ENCODE data around the gene SUGCT.

The SUGCT gene

DNA sequence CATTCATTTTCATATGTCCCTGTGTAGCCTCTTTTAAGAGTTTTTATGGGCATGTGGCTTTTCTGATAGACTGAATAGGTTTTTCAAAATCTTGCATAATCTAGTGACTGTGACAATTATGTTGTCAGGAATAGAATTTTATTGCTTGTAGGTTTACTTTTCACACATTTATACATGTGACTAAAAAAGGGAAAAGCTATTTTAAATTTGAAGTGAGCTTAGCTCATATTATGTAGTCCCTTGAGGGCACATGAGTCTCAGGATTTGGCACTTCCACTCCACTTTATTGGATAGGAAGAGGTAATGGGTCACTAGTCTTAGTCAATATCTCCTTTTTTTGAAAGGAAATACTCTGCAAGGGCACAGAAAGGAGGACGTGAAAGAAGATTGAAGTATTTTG is 247.3 kb downstream of the SUGCT start:
- H3K14ac ChIP-seq (ENCODE audit: low read length) = no peak overlapping the region

DNA sequence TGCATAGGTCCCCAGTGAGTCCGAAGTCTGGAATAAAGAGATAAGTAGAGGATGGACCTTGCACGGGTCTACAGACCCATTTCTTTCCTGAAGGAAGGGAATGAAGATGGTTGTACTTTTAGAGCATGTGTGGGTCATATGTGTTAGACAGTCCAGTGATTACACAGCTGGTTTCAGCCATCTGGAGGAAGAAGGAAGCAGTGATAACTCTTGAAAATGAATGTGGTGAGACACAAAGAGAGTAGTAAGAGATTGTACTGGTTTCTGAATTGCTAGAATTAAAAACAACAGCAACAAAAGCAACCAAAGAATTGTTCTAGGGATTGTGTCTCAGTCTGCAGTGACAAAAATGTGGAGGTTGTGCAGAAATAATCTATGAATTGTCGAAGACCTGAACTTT is 258.9 kb downstream of the SUGCT start:
- Histone ChIP-seq H3K18ac (ENCODE audit: low read length) (no peak overlapping the region), H2AK5ac (ENCODE audit: low read length) (no peak overlapping the region), H3K14ac (ENCODE audit: low read length) (no peak overlapping the region), H3K9me3 (ENCODE audit: insufficient read depth, low read depth, low read length) (no peaks in the 10 kb centered on the region), H3K27me3 (ENCODE audit: insufficient read depth, low read length) (no peaks in the 10 kb centered on the region), H2BK120ac (ENCODE audit: insufficient read depth, low read length, poor library complexity) (no peak overlapping the region), H2BK12ac (ENCODE audit: low read length) (no peak overlapping the region), H3K27ac (ENCODE audit: low read depth, low read length) (no peak overlapping the region), H2AFZ (ENCODE audit: insufficient read depth, low read length, poor library complexity) (no peak overlapping the region), H4K8ac (ENCODE audit: low read depth, low read length) (no peak overlapping the region), H3K4me2 (ENCODE audit: low read length) (no peak overlapping the region), H3K4ac (ENCODE audit: low read depth, low read length) (no peak overlapping the region), H3K4me3 (ENCODE audit: low read depth, low read length) (no peak overlapping the region), H3K79me1 (ENCODE audit: low read length) (no peaks in the 10 kb centered on the region), H3K4me1 (ENCODE audit: control insufficient read depth in 1 of 2, insufficient read depth in 2 of 2, low read length in 2 of 2) (no peaks in the 10 kb centered on the region), H3K9ac (ENCODE audit: low read length) (no peak overlapping the region), H3K23ac (ENCODE audit: low read length) (no peak overlapping the region), H4K12ac (ENCODE audit: low read depth, low read length) (no peak overlapping the region), H3K79me2 (ENCODE audit: control insufficient read depth, insufficient read depth, low read length, poor library complexity) (no peaks in the 10 kb centered on the region), H2BK5ac (ENCODE audit: low read depth, low read length, poor library complexity) (no peak overlapping the region), H3K36me3 (ENCODE audit: control insufficient read depth in 1 of 2, insufficient read depth in 2 of 2, low read length in 2 of 2) (no peaks in the 10 kb centered on the region), H4K91ac (ENCODE audit: low read depth, low read length) (no peak overlapping the region)
- no peak for DNase-seq
- no CpG with 5 or more reads among the region's 3 CpGs for WGBS (ENCODE audit: extremely low coverage, insufficient coverage, insufficient read length)

More for the DNA sequence above, 247.3 kb downstream of the SUGCT start:
- no peaks in the 10 kb centered on the region for H3K79me1 ChIP-seq (ENCODE audit: low read length)
- H2BK120ac ChIP-seq (ENCODE audit: insufficient read depth, low read length, poor library complexity) = no peak overlapping the region
- H4K8ac ChIP-seq (ENCODE audit: low read depth, low read length) = no peak overlapping the region
- no peaks in the 10 kb centered on the region for H3K36me3 ChIP-seq (ENCODE audit: control insufficient read depth in 1 of 2, insufficient read depth in 2 of 2, low read length in 2 of 2)
- no peak overlapping the region for H2BK12ac ChIP-seq (ENCODE audit: low read length)
- no peaks in the 10 kb centered on the region for H3K4me1 ChIP-seq (ENCODE audit: control insufficient read depth in 1 of 2, insufficient read depth in 2 of 2, low read length in 2 of 2)
- DNase-seq = no peak
- H3K4me3 ChIP-seq (ENCODE audit: low read depth, low read length) = no peak overlapping the region
- H3K27me3 ChIP-seq (ENCODE audit: insufficient read depth, low read length) = no peaks in the 10 kb centered on the region
- no peak overlapping the region for H4K12ac ChIP-seq (ENCODE audit: low read depth, low read length)
- no peak overlapping the region for H3K4ac ChIP-seq (ENCODE audit: low read depth, low read length)
- H4K91ac ChIP-seq (ENCODE audit: low read depth, low read length) = no peak overlapping the region
- no peak overlapping the region for H2AK5ac ChIP-seq (ENCODE audit: low read length)
- H3K9me3 ChIP-seq (ENCODE audit: insufficient read depth, low read depth, low read length) = no peaks in the 10 kb centered on the region
- H2AFZ ChIP-seq (ENCODE audit: insufficient read depth, low read length, poor library complexity) = no peak overlapping the region
- H3K9ac ChIP-seq (ENCODE audit: low read length) = no peak overlapping the region
- no peak overlapping the region for H3K4me2 ChIP-seq (ENCODE audit: low read length)
- WGBS (ENCODE audit: extremely low coverage, insufficient coverage, insufficient read length) = no CpG with 5 or more reads among the region's 1 CpG
- H3K27ac ChIP-seq (ENCODE audit: low read depth, low read length) = no peak overlapping the region
- no peaks in the 10 kb centered on the region for H3K79me2 ChIP-seq (ENCODE audit: control insufficient read depth, insufficient read depth, low read length, poor library complexity)
- H3K18ac ChIP-seq (ENCODE audit: low read length) = no peak overlapping the region
- no peak overlapping the region for H3K23ac ChIP-seq (ENCODE audit: low read length)
- H2BK5ac ChIP-seq (ENCODE audit: low read depth, low read length, poor library complexity) = no peak overlapping the region

DNA sequence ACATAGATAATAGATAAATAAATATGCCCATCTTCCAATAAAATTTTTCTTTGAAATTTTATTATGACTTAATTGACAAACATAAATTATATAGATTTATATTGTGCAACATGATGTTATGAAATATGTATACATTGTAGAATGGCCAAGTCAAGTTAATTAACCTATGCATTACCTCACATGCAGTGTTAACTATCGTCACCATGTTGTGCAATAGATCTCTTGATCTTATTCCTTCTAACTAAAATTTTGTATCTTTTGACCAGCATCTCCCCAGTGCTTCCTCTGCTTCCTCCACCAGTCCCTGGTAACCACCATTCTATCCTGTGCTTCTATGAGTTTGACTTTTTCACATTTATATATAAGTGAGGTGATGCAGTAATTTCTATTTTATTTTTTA is 259.6 kb downstream of the SUGCT start:
- no peaks in the 10 kb centered on the region for H3K9me3 ChIP-seq (ENCODE audit: insufficient read depth, low read depth, low read length)
- H3K14ac ChIP-seq (ENCODE audit: low read length) = no peak overlapping the region
- H4K12ac ChIP-seq (ENCODE audit: low read depth, low read length) = no peak overlapping the region
- H3K9ac ChIP-seq (ENCODE audit: low read length) = no peak overlapping the region
- no peaks in the 10 kb centered on the region for H3K79me2 ChIP-seq (ENCODE audit: control insufficient read depth, insufficient read depth, low read length, poor library complexity)
- WGBS (ENCODE audit: extremely low coverage, insufficient coverage, insufficient read length) = no CpG with 5 or more reads among the region's 1 CpG
- no peak overlapping the region for H3K18ac ChIP-seq (ENCODE audit: low read length)
- no peak overlapping the region for H3K4me3 ChIP-seq (ENCODE audit: low read depth, low read length)
- no peak overlapping the region for H2AFZ ChIP-seq (ENCODE audit: insufficient read depth, low read length, poor library complexity)
- no peak overlapping the region for H2AK5ac ChIP-seq (ENCODE audit: low read length)
- H3K27ac ChIP-seq (ENCODE audit: low read depth, low read length) = no peak overlapping the region
- no peak overlapping the region for H4K8ac ChIP-seq (ENCODE audit: low read depth, low read length)
- no peak overlapping the region for H3K4ac ChIP-seq (ENCODE audit: low read depth, low read length)
- H3K4me1 ChIP-seq (ENCODE audit: control insufficient read depth in 1 of 2, insufficient read depth in 2 of 2, low read length in 2 of 2) = no peaks in the 10 kb centered on the region
- H2BK5ac ChIP-seq (ENCODE audit: low read depth, low read length, poor library complexity) = no peak overlapping the region
- H2BK12ac ChIP-seq (ENCODE audit: low read length) = no peak overlapping the region
- H4K91ac ChIP-seq (ENCODE audit: low read depth, low read length) = no peak overlapping the region
- no peaks in the 10 kb centered on the region for H3K27me3 ChIP-seq (ENCODE audit: insufficient read depth, low read length)
- no peak overlapping the region for H3K23ac ChIP-seq (ENCODE audit: low read length)
- H3K36me3 ChIP-seq (ENCODE audit: control insufficient read depth in 1 of 2, insufficient read depth in 2 of 2, low read length in 2 of 2) = no peaks in the 10 kb centered on the region
- no peak overlapping the region for H3K4me2 ChIP-seq (ENCODE audit: low read length)
- no peaks in the 10 kb centered on the region for H3K79me1 ChIP-seq (ENCODE audit: low read length)
- no peak overlapping the region for H2BK120ac ChIP-seq (ENCODE audit: insufficient read depth, low read length, poor library complexity)
- no peak for DNase-seq

DNA sequence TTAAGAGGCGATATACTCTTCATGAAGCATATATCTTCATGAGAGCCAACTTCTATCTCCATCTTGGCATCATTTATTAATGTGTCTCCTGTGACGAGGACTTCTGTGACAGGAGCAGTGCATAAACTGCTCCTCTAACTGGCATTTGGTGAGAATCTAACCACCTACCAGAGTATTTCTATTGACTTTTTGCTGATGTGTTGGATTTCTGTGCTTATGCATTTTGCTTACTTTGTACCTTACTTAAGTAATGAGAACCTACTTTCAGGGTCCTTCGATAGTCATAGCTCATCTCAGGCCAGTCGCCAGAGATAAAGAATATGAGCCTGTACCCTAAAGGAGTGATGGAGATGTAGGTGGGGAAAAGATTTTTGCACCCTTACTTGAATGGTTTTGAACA is 265.7 kb downstream of the SUGCT start:
- no peaks in the 10 kb centered on the region for H3K27me3 ChIP-seq (ENCODE audit: insufficient read depth, low read length)
- H2AK5ac ChIP-seq (ENCODE audit: low read length) = no peak overlapping the region
- H3K79me2 ChIP-seq (ENCODE audit: control insufficient read depth, insufficient read depth, low read length, poor library complexity) = no peaks in the 10 kb centered on the region
- no CpG with 5 or more reads among the region's 4 CpGs for WGBS (ENCODE audit: extremely low coverage, insufficient coverage, insufficient read length)
- H2BK5ac ChIP-seq (ENCODE audit: low read depth, low read length, poor library complexity) = no peak overlapping the region
- H2AFZ ChIP-seq (ENCODE audit: insufficient read depth, low read length, poor library complexity) = no peak overlapping the region
- H3K23ac ChIP-seq (ENCODE audit: low read length) = no peak overlapping the region
- H3K18ac ChIP-seq (ENCODE audit: low read length) = no peak overlapping the region
- DNase-seq = no peak
- H3K36me3 ChIP-seq (ENCODE audit: control insufficient read depth in 1 of 2, insufficient read depth in 2 of 2, low read length in 2 of 2) = no peaks in the 10 kb centered on the region
- no peak overlapping the region for H3K4ac ChIP-seq (ENCODE audit: low read depth, low read length)
- no peak overlapping the region for H3K4me3 ChIP-seq (ENCODE audit: low read depth, low read length)
- H4K8ac ChIP-seq (ENCODE audit: low read depth, low read length) = no peak overlapping the region
- H3K4me2 ChIP-seq (ENCODE audit: low read length) = no peak overlapping the region
- H3K9ac ChIP-seq (ENCODE audit: low read length) = no peak overlapping the region
- H3K14ac ChIP-seq (ENCODE audit: low read length) = no peak overlapping the region
- no peaks in the 10 kb centered on the region for H3K9me3 ChIP-seq (ENCODE audit: insufficient read depth, low read depth, low read length)
- no peak overlapping the region for H2BK12ac ChIP-seq (ENCODE audit: low read length)
- no peak overlapping the region for H4K12ac ChIP-seq (ENCODE audit: low read depth, low read length)
- no peaks in the 10 kb centered on the region for H3K79me1 ChIP-seq (ENCODE audit: low read length)
- no peak overlapping the region for H3K27ac ChIP-seq (ENCODE audit: low read depth, low read length)
- no peaks in the 10 kb centered on the region for H3K4me1 ChIP-seq (ENCODE audit: control insufficient read depth in 1 of 2, insufficient read depth in 2 of 2, low read length in 2 of 2)
- no peak overlapping the region for H4K91ac ChIP-seq (ENCODE audit: low read depth, low read length)
- H2BK120ac ChIP-seq (ENCODE audit: insufficient read depth, low read length, poor library complexity) = no peak overlapping the region

All from trophoblast cell (in vitro differentiated cells and primary cell).